T-cell (primary cell): ENCODE results near the gene MAP4K3. TPM values are rescaled to one million over a fixed set of nuclear protein-coding genes. Genes with fewer than 3 reads are reported as not detected.
"Not testable (repeated sequence)": the region's sequence is repeated elsewhere in the genome, so short reads cannot be mapped to it uniquely, and the experiment has no call there.

Source experiments
- ATAC-seq, 4 experiments: fragments of 200-7000 bp in 3 of 4; fragments of 150-1000 bp in 1 of 4; cut with Tn5 transposase; replicated peaks in 1 of 4; 1 replicate in 3 of 4; 2 replicates in 1 of 4; pipeline ENCODE4 v1.10.0; 2021; ENCODE audit warnings: moderate library complexity in 3 of 4, mild to moderate bottlenecking in 2 of 4, moderate number of reproducible peaks in 1 of 4
- CTCF ChIA-PET, 2 donors: fragments of 300-600 bp; sonication (Branson Sonifier 250); formaldehyde crosslinking; loops; one replicate each; lab custom pipeline; 2022; ENCODE audit warnings: antibody characterized with exemption in 2 of 2; lab: Charles Lee
- POLR2A ChIA-PET, 2 donors: fragments of 300-600 bp; sonication (Branson Sonifier 250); formaldehyde crosslinking; loops; one replicate each; lab custom pipeline; 2022; ENCODE audit warnings: antibody characterized with exemption in 2 of 2; lab: Charles Lee
- DNase-seq, 35 experiments: peaks; one replicate each; pipeline versions ENCODE4 v3.0.0 to v3.0.0-alpha.2; 2013 to 2023
- H3K27ac ChIP-seq: one replicate; pipeline ENCODE4 v1.5.1; 2013; ENCODE audit warnings: low read length
- H3K27me3 ChIP-seq, 2 experiments: replicated peaks in 1 of 2; 1 replicate in 1 of 2; 2 replicates in 1 of 2; pipeline versions ENCODE4 v1.6.1 to v1.7.0; 2013; ENCODE audit warnings: low read length in 1 of 2, mixed read lengths in 1 of 2; ENCODE audit not compliant: control insufficient read depth in 2 of 2, insufficient read depth in 2 of 2; ENCODE audit errors: extremely low read depth in 1 of 2
- H3K36me3 ChIP-seq, 2 donors: 1 replicate in 1 of 2; 2 replicates in 1 of 2; pipeline versions ENCODE4 v1.6.1 to v1.7.0; 2013; ENCODE audit warnings: low read length in 1 of 2; ENCODE audit not compliant: control insufficient read depth in 2 of 2, insufficient read depth in 1 of 2; ENCODE audit errors: extremely low read depth in 1 of 2
- H3K4me1 ChIP-seq, 2 experiments: 1 replicate in 1 of 2; 2 replicates in 1 of 2; pipeline versions ENCODE4 v1.6.1 to v1.7.0; 2013; ENCODE audit warnings: low read length in 2 of 2, mixed read lengths in 1 of 2; ENCODE audit not compliant: insufficient read depth in 2 of 2, control insufficient read depth in 1 of 2; ENCODE audit errors: extremely low read depth in 1 of 2
- H3K4me3 ChIP-seq, 2 donors: 1 replicate in 1 of 2; 2 replicates in 1 of 2; pipeline versions ENCODE4 v1.5.1 to v1.7.0; 2013; ENCODE audit warnings: mild to moderate bottlenecking in 2 of 2, low read length in 1 of 2, moderate library complexity in 1 of 2; ENCODE audit not compliant: control insufficient read depth in 1 of 2; ENCODE audit errors: extremely low read depth in 1 of 2
- H3K9me3 ChIP-seq: 2 replicates; pipeline ENCODE4 v1.7.0; 2013
- H3K27ac Mint-ChIP-seq, 2 donors: one replicate each; pipeline ENCODE4 v1.8.0; 2020 to 2021; ENCODE audit warnings: mild to moderate bottlenecking in 2 of 2, mixed read lengths in 2 of 2
- H3K27me3 Mint-ChIP-seq, 2 donors: one replicate each; pipeline ENCODE4 v1.8.0; 2021 to 2022; ENCODE audit warnings: mixed read lengths in 2 of 2
- H3K36me3 Mint-ChIP-seq: one replicate; pipeline ENCODE4 v1.8.0; 2021; ENCODE audit warnings: mixed read lengths
- H3K4me1 Mint-ChIP-seq, 3 donors: one replicate each; pipeline ENCODE4 v1.8.0; 2020 to 2022; ENCODE audit warnings: mixed read lengths in 3 of 3, mild to moderate bottlenecking in 1 of 3
- H3K4me3 Mint-ChIP-seq, 3 donors: one replicate each; pipeline ENCODE4 v1.8.0; 2020 to 2022; ENCODE audit warnings: mild to moderate bottlenecking in 3 of 3, mixed read lengths in 3 of 3, moderate library complexity in 3 of 3
- H3K9me3 Mint-ChIP-seq, 3 donors: one replicate each; pipeline ENCODE4 v1.8.0; 2020 to 2022; ENCODE audit warnings: mixed read lengths in 3 of 3
- WGBS: methylation state at CpG from one replicate; pipeline ENCODE4 v1.1.5; 2013; ENCODE audit warnings: missing lambda C conversion rate; ENCODE audit not compliant: insufficient coverage; 5-methylcytosine and 5-hydroxymethylcytosine counted together
- total RNA-seq, 35 experiments: library from RNA in 6 of 35; stranded (reverse) in 6 of 35; fragments of 120-200 nt in 1 of 35; gene quantifications; one replicate each; pipeline versions ENCODE4 v1.2.1 to v1.2.4 and lab custom pipeline; 2013 to 2026

Gene MAP4K3
- total RNA-seq, 5 donors from 2014 or later (not counting 1 experiment from before 2014, with no cell fraction given), result 13.8 to 27.0 (median 17.4) TPM

- Mint-ChIP-seq H3K4me3 (no peak overlapping the region), H3K9me3 (no peaks in the 10 kb centered on the region), H3K4me1 (peaks cover 0 to 13% (median 2%) of the 10 kb centered on the region in 3 donors), H3K27me3 (no peaks in the 10 kb centered on the region), H3K36me3 (peaks cover 38% of the 10 kb centered on the region), H3K27ac (no peak overlapping the region)
- POLR2A ChIA-PET, result interaction anchor here in 1 of 2 donors (0.5 kb wide), 1 partner anchor 1960 kb away, joined by 8 read pairs; no protein-coding TSS in a partner anchor
- Histone ChIP-seq H3K4me1 (peaks cover 0 to 3% of the 10 kb centered on the region in 2 experiments), H3K27me3 (no peaks in the 10 kb centered on the region), H3K9me3 (no peaks in the 10 kb centered on the region), H3K27ac (no peak overlapping the region), H3K4me3 (no peak overlapping the region), H3K36me3 (no peaks in the 10 kb centered on the region)
- ATAC-seq (no peak), DNase-seq (no peak)
- no CpG with 5 or more reads among the region's 4 CpGs for WGBS
- CTCF ChIA-PET, result interaction anchor here in 1 of 2 donors (0.7 kb wide), 1 partner anchor 10 kb away, joined by 3 read pairs; no protein-coding TSS in a partner anchor
Measured at GRCh38 chr2:39260087-39260486, 177.0 kb downstream of the MAP4K3 start.

GRCh38 chr2:39256040-39256439, 181.0 kb downstream of the MAP4K3 start:
- DNase-seq (no peak), ATAC-seq (no peak)
- Histone ChIP-seq H3K36me3 (peaks cover 0 to 9% of the 10 kb centered on the region in 2 donors), H3K27ac (no peak overlapping the region), H3K27me3 (no peaks in the 10 kb centered on the region), H3K4me1 (no peaks in the 10 kb centered on the region), H3K9me3 (no peaks in the 10 kb centered on the region), H3K4me3 (no peak overlapping the region)
- no peak overlapping the region for H3K27ac Mint-ChIP-seq
- no peak overlapping the region for H3K4me3 Mint-ChIP-seq
- H3K9me3 Mint-ChIP-seq, result peaks cover 0 to 4% (median 4%) of the 10 kb centered on the region in 3 donors
- peaks cover 57% of the 10 kb centered on the region for H3K36me3 Mint-ChIP-seq
- no peaks in the 10 kb centered on the region for H3K4me1 Mint-ChIP-seq
- POLR2A ChIA-PET, result no interaction called here
- H3K27me3 Mint-ChIP-seq, result no peaks in the 10 kb centered on the region
- CTCF ChIA-PET, result interaction anchor here in 1 of 2 donors (0.6 kb wide), 1 partner anchor 11 kb away, joined by 3 read pairs; no protein-coding TSS in a partner anchor

DNA sequence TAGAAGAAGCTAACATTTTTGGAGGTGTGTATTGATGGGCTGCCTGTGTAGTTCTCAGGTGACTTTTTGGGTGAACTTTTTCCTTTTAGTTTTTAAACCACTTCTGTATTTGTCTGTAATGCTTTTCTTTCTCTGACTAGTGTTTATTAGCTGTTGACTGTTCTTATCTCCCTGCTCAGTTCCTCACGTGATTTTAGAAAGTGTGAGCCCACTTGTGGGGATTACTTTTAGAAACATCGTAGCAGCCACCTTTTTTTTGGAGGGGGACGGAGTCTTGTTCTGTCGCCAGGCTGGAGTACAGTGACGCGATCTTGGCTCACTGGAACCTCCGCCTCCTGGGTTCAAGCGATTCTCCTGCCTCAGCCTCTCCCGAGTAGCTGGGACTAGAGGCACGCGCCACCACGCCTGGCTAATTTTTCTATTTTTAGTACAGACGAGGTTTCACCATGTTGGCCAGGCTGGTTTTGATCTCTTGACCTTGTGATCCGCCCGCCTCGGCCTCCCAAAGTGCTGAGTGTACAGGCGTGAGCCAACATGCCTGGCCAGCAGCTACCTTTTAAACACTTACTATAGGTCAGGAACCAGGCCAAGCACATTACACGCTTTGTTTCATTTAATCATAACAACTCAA, 184.1 kb downstream of the MAP4K3 start:
- peaks cover 0 to 5% (median 3%) of the 10 kb centered on the region in 3 donors for H3K4me1 Mint-ChIP-seq
- H3K36me3 Mint-ChIP-seq, result peaks cover 53% of the 10 kb centered on the region
- ATAC-seq, result no peak
- Histone ChIP-seq H3K9me3 (no peaks in the 10 kb centered on the region), H3K27ac (no peak overlapping the region), H3K4me1 (no peaks in the 10 kb centered on the region), H3K36me3 (peaks cover 0 to 9% of the 10 kb centered on the region in 2 donors), H3K27me3 (no peaks in the 10 kb centered on the region), H3K4me3 (no peak overlapping the region)
- ChIA-PET CTCF (interaction anchor here in 1 of 2 donors (1.1 kb wide), 2 partner anchors 24 to 191 kb away, joined by 4 to 5 read pairs; no protein-coding TSS in a partner anchor), POLR2A (interaction anchor here in 1 of 2 donors (0.5 kb wide), 1 partner anchor 311 kb away, joined by 4 read pairs; no protein-coding TSS in a partner anchor)
- H3K27ac Mint-ChIP-seq, result no peak overlapping the region
- DNase-seq, result no peak
- no peak overlapping the region for H3K4me3 Mint-ChIP-seq
- no peaks in the 10 kb centered on the region for H3K27me3 Mint-ChIP-seq
- WGBS, result 84% methylated on average over 12 of the region's 18 CpGs
- peaks cover 0 to 4% (median 4%) of the 10 kb centered on the region in 3 donors for H3K9me3 Mint-ChIP-seq

DNA sequence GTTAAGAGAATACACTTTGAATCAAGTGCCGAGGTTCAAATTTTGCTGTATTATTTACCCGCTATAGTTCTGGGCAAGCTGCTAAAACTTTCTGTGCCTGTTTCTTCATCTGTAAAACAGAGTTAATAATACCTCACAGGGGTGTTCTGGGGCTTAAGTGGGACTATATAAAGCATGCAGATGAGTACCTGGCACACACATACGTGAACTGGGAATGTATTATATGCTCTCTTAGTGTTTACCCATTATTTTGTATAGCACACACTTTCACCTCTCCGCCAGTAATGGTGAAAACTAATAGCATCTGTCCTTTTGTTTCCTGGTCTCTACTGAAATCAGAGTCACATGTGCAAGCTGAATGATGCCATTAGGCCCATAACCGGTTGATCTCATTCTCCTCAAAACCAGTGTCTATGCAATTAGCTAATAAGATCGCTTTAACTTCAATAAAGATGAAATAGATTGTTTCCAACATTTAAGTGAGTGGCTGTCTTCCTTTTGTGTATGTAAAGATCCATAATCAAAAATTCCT, 189.5 kb downstream of the MAP4K3 start:
- Histone ChIP-seq H3K9me3 (no peaks in the 10 kb centered on the region), H3K36me3 (peaks cover 0 to 4% of the 10 kb centered on the region in 2 donors), H3K4me1 (peaks cover 0 to 9% of the 10 kb centered on the region in 2 experiments), H3K4me3 (no peak overlapping the region), H3K27me3 (no peaks in the 10 kb centered on the region), H3K27ac (no peak overlapping the region)
- ATAC-seq (no peak), DNase-seq (no peak)
- ChIA-PET POLR2A (interaction anchor here in 1 of 2 donors (0.6 kb wide), 1 partner anchor 153 kb away, joined by 3 read pairs; no protein-coding TSS in a partner anchor), CTCF (no interaction called here)
- H3K4me3 Mint-ChIP-seq, result no peak overlapping the region
- H3K4me1 Mint-ChIP-seq, result peaks cover 18 to 23% (median 22%) of the 10 kb centered on the region in 3 donors
- no peaks in the 10 kb centered on the region for H3K27me3 Mint-ChIP-seq
- H3K9me3 Mint-ChIP-seq, result peaks cover 0 to 4% (median 4%) of the 10 kb centered on the region in 3 donors
- no CpG with 5 or more reads among the region's 6 CpGs for WGBS
- no peak overlapping the region for H3K27ac Mint-ChIP-seq
- peaks cover 26% of the 10 kb centered on the region for H3K36me3 Mint-ChIP-seq

DNA sequence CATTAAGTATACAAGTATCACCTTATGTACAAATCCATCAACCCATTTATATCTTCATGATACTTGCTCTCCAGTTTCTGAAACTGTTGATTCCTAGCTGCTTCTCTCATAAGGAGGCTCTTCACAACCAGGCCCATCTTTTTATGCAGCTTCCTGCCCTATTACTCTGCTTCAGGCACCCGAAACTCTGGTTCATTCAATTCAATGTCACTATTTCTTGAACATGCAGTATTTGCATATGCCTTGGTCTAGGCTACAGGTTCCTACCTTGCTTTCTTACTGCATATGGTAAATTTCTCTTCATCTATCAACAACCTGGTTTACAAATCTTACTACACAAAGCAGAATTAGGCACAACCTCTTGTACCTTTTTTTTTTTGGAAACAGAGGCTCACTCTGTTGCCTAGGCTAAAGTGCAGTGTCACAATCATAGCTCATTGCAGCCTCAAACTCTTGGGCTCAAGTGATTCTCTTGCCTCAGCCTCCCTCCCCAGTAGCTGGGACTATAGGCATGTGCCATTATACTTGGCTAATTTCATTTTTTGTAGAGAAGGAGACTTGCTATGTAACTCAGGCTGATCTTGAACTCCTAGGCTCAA, 190.6 kb downstream of the MAP4K3 start:
- Mint-ChIP-seq H3K27ac (no peak overlapping the region), H3K4me3 (peak overlapping the region in 2 of 3 donors; percentile 18 to 83), H3K9me3 (peaks cover 0 to 3% (median 3%) of the 10 kb centered on the region in 3 donors), H3K27me3 (no peaks in the 10 kb centered on the region), H3K36me3 (peaks cover 16% of the 10 kb centered on the region), H3K4me1 (peaks cover 18 to 23% (median 22%) of the 10 kb centered on the region in 3 donors)
- Histone ChIP-seq H3K36me3 (no peaks in the 10 kb centered on the region), H3K9me3 (no peaks in the 10 kb centered on the region), H3K27me3 (no peaks in the 10 kb centered on the region), H3K4me3 (no peak overlapping the region), H3K4me1 (peaks cover 0 to 9% of the 10 kb centered on the region in 2 experiments), H3K27ac (no peak overlapping the region)
- 89% methylated on average over 1 of the region's 1 CpG for WGBS
- CTCF ChIA-PET, result interaction anchor here in 1 of 2 donors (0.6 to 0.9 kb wide), 3 partner anchors 188 to 1543 kb away, joined by 3 read pairs; no protein-coding TSS in a partner anchor
- POLR2A ChIA-PET, result no interaction called here
- ATAC-seq, result no peak
- DNase-seq, result no peak

GRCh38 chr2:39244963-39245625, 192.0 kb downstream of the MAP4K3 start:
- not testable (repeated sequence) for H3K4me1 ChIP-seq, H3K27me3 Mint-ChIP-seq, H3K27me3 ChIP-seq, H3K36me3 ChIP-seq, H3K36me3 Mint-ChIP-seq, H3K27ac ChIP-seq, H3K9me3 ChIP-seq, H3K9me3 Mint-ChIP-seq
- ChIA-PET POLR2A (interaction anchor here in 1 of 2 donors (0.5 kb wide), 1 partner anchor 528 kb away, joined by 7 read pairs; no protein-coding TSS in a partner anchor), CTCF (interaction anchor here in 1 of 2 donors (1.3 to 1.7 kb wide), 2 partner anchors 16 to 17 kb away, joined by 3 to 4 read pairs; no protein-coding TSS in a partner anchor)
- DNase-seq (peak in 30 of 35 experiments; percentile 8 to 68 (median 37)), ATAC-seq (peak; percentile 55 to 74 (median 60))
- Mint-ChIP-seq H3K4me3 (peak overlapping the region; percentile 77 to 87 (median 83)), H3K27ac (peak overlapping the region; percentile 77 to 83), H3K4me1 (peaks cover 18 to 20% (median 18%) of the 10 kb centered on the region in 3 donors)
- peak overlapping the region; percentile 42 for H3K4me3 ChIP-seq
- whole genome bisulfite sequencing, result 26% methylated on average over 29 of the region's 31 CpGs
